Esophagus mucosa (tissue), 1 donor: ENCODE measurements around the gene SLC5A10. TPM values are rescaled to one million over a fixed set of nuclear protein-coding genes. Genes with fewer than 3 reads are reported as not detected.

Source experiments
- ATAC-seq: fragments of 200-7000 bp; cut with Tn5 transposase; one replicate; pipeline ENCODE4 v1.9.1; 2020
- total RNA-seq: library from RNA; stranded (reverse); gene quantifications from one replicate; pipeline ENCODE4 v1.2.4, GENCODE V29; 2023
- donor health status: DM: yes; HTN: yes; CAD: no.

Gene SLC5A10
- total RNA-seq, 1 donor from 2014 or later = 0.64 TPM

DNA sequence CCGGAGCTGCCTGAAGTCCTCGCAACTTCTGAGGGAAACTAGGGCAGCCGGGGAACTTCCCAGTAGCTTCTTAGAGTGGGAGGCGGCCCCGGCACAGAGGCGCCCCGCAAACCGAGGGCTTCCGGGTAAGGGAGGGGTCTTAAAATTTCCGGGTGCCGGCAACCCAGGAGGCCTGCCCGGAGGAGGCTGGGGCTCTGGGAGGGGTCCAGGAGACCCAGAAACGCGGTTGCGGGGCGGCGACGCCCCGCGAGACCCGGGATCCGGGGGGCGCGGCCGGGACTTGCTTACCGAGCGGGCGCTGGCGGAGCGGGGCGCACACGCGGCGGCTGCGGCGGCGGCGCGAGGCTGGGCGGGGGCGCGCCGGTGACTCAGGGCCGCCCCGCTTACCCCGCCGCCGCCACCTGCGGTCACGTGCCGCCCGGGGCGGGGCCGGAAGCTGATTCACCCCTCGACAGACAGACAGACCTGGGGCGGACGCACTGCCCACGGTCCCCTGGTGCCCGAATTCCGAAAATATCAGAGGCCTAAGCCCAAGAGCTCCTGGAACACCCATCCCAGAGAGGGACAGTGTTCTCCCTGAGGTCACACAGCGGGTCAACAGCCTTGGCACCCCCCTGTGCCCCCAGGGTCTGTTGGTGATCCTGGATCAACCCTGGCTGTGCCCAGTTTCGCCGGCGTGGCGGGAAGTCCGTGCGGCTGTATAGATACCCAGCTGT lies 52.6 kb downstream of the SLC5A10 start, which contains the start of gene FAM83G:
TSS of gene FAM83G (minus strand) at position 344 of the 716 bp plus-strand sequence. CDS start 723 bp downstream, outside the sequence.
- ATAC-seq = peak; percentile 53

- no peak for ATAC-seq
Measured at GRCh38 chr17:19005137-19005773, 53.3 kb downstream of the SLC5A10 start.

DNA sequence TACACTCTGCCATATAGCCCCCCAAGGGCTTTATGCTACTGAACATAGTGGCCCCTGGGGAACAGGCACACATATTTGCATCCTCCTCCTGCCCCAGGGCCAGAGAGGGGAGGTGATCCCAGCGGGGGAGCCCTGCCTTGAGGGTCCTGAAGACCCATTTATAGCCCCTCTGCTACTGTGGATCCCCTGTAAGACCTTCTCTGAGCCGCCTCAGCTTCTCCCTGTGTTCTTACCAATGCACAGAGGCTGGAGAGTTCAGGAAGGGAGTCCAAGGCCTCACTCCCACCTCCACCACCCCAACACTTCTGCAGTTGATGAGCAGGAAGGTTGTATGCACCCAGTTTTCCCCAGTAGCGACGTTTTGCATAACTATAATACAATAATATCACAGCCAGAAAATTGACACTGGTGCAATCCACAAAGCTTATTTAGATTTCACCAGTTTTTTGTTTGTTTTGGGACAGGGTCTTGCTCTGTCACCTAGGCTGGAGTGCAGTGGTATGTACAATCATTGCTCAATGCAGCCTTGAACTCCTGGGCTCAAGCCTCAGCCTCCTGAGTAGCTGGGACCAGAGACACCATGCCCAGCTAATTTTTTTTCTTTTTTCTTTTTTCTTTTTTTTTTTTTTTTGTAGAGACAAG lies 53.9 kb downstream of the SLC5A10 start:
- ATAC-seq = no peak

- ATAC-seq = no peak
Measured at GRCh38 chr17:19006698-19007097, 54.7 kb downstream of the SLC5A10 start.

GRCh38 chr17:19009970-19010369 lies 58.0 kb downstream of the SLC5A10 start:
- ATAC-seq = no peak

GRCh38 chr17:19010729-19011505 lies 59.0 kb downstream of the SLC5A10 start:
- peak; percentile 80 for ATAC-seq

DNA sequence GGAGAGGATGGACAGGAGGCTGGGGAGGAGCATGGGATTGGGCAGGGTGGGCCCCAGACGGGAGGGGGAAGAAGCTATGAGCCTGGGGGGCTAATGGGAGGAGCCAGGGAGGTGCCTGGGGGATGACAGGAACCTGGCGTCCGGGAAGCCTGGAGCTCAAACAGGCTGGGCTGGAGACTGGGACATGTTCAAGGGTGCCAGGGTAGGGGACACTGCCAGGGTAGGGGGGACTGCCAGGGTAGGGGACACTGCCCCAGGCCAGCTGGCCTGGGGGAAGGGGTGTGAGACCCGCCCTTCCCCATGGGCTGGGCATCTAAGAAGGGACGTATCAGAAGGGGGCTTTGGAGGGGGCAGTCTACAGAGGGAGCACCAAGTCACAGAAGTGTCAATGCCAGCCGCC lies 59.6 kb downstream of the SLC5A10 start:
- no peak for ATAC-seq

DNA sequence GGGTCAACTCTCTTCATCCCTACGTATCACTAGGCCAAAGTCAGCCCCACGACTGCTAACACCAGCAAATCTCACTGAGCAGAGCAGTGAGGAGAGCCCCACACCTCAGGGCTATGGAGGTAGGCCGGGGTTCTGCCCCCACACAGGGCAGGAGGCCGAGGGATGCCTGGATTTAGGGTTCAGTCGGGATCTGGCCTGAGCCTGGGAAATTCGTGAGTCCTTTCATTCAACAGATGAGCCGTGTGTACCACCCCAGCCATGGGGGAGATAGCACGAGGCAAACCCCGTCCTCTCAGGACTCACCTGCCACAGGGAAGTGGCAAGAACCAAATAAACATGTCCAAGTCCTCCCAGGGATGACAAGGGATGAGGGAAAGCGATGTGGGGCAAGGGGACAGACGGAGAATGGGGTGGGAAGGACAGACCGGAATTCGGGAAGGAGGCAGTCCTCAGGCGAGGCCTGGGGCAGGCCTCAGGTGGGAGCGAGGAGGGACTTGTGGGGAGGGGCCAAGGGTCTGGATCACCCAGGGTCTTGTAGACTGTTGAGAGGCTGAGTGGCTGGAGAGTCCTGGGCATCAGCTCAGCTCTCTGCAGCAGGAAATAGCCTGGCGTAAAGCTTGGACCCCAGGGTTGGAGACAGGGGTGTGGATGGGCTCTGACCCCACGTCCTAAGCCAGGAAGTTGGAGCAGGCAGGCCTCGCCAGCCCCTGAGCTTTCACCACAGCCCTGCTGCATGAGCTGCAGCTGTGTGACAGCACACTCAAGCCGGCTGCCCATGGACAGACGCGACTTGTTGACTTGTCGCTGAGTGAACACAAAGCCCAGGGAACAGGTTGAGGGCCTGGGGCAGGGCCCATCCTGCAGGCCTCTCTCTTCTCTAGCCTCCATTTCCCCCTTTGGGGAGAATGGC lies 60.5 kb downstream of the SLC5A10 start:
- ATAC-seq = no peak

GRCh38 chr17:19013226-19013625 lies 61.3 kb downstream of the SLC5A10 start:
- ATAC-seq = no peak

- ATAC-seq = peak; percentile 83
Measured at GRCh38 chr17:19013806-19014627, 62.1 kb downstream of the SLC5A10 start.

DNA sequence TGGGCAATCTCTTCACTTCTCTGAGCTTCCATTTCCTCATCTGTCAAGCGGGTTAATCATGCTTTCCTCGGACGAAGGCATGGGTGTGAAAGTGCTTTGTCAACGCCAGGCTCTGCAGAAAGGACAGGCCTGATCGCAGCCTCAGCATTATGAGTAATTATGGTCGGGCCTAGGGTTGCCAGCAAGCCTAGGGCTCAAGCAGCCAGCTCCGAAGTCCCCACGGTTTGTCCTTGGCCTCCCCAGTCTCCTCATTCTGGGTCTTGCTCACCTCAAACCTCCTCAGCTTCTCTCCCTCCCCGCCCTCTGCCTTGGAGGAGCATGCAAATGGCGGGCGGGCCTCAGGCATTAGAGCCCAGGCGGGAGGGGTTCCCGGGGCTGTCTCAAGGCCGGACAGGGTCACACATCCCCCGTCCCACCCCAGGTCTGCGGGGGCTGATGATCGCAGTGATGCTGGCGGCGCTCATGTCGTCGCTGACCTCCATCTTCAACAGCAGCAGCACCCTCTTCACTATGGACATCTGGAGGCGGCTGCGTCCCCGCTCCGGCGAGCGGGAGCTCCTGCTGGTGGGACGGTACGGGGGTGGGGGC lies 62.8 kb downstream of the SLC5A10 start:
- ATAC-seq = no peak

- no peak for ATAC-seq
Measured at GRCh38 chr17:19015428-19015827, 63.5 kb downstream of the SLC5A10 start.

DNA sequence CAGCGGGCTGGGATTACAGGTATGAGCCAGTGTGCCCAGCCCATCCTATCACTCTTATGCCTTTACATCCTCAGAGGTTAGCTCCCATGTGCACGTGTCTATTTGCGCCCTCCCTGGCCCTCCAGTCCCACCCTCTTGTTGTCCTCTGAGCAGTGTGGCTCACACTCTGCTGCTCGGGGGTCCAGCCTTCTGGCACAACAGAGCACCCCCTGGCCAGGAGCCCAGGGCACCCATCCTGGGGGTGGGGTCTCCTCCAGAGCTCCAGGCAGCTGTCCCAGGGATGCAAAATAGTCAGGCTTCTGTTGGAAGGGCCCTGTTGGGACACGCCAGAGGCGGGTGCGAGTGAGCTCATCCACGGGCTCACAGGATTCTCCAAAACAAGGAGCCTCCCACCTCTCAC lies 64.3 kb downstream of the SLC5A10 start:
- ATAC-seq = peak; percentile 27

DNA sequence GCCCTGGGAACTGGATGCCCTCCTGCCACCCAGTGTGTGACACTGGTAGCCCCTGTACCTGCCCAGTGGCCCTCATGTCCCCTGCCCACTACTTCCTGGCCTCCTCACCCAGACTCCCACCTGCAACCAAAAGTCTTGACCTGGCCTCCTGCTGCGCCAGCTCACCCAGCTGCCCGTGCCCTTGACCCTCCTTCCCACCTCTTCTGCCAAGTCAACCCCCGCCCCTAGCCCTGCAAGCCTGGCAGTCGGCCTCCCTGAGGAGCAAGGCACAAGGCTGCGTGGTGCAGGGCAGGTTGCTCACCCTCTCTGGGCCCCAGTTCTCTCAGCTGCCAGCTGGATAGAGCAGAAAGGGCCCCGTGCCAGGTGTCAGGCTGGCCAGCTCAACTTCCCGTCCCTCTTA lies 64.9 kb downstream of the SLC5A10 start:
- no peak for ATAC-seq

- ATAC-seq = no peak
Measured at GRCh38 chr17:19017401-19017800, 65.4 kb downstream of the SLC5A10 start.

DNA sequence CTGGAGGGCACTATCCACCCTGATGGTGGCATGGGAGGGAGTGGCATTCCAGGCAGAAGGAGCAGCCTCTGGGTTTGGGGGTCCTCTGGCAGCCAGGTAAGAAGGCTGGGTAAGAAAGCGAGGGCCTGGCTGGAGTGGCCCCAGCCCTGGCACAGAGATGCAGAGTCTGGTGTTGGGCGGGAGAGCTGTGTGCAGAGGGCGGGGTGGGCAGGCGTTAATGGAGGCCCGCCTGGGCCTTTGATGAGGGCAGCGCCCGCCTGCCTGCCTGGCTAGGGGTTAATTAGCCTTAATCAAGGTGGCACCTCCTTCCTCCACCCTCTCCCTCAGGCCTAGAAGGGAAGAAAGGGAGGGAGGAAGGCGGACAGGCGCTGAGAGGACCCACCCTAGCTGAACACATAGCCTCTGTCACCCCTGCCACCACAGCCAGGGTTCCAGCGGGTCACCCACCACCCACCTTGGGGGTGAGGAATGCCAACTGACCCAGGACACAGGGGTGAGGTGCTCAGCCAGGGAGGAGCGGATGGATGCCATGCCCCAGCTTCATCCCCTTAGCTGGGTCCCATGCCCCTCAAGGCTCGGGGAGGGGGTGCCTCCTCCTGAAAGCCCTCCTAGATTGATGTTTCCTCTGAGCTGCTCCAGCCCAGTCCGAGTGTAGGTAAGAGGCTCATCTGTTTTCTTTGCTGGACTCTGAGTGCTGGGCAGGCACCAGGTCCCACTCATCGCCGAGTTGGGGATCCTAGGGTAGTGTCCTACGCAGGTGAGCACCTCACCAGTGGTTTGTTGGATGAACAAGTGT lies 66.0 kb downstream of the SLC5A10 start:
- ATAC-seq = no peak

DNA sequence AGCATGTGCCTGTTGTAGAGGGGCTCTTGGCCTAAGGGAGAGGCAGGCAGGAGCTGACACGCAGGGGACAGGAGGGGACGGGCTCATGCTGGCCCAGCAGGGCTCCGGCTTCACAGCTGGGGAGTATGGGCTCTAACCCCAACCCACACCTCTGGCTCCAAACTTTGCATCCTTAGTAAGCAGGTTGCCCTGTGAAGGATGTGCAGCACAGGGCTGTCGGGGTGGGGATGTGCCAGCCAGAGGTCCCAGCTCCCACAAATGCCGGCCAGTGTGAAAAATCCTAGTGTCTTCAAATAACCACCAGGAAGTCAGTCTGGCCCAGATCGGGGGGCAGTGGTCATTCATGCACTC lies 66.6 kb downstream of the SLC5A10 start:
- ATAC-seq = no peak

DNA sequence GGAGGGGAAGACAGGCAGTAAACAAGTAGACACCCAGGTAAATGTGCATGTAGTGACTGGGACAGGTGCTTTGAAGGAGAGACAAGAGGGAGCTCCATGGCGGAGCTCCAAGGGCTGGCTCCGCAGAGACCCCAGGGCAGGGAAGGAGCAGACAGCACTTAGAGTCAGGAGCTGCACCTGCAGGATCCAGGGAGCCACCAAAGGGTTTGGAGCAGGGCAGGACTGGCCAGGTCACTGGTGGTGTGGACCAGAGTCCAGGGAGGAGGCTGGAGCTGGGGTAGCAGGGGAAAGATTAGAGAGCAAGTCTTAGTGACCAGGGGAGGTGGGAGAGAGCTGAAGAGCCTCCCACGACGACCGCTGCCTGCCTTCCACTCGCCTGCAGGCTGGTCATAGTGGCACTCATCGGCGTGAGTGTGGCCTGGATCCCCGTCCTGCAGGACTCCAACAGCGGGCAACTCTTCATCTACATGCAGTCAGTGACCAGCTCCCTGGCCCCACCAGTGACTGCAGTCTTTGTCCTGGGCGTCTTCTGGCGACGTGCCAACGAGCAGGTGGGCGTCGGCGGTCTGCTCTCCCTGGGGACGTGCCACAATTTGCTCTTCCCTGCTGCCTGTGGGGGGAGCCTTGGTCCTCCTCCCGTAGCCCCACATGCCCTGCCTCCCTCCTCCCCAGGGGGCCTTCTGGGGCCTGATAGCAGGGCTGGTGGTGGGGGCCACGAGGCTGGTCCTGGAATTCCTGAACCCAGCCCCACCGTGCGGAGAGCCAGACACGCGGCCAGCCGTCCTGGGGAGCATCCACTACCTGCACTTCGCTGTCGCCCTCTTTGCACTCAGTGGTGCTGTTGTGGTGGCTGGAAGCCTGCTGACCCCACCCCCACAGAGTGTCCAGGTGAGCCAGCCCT lies 67.3 kb downstream of the SLC5A10 start:
- ATAC-seq = no peak

- no peak for ATAC-seq
Measured at GRCh38 chr17:19020016-19020415, 68.1 kb downstream of the SLC5A10 start.
